A549 (cell line): ENCODE data around the gene CALCB. TPM values are rescaled to one million over a fixed set of nuclear protein-coding genes. Genes with fewer than 3 reads are reported as not detected.

Experiments used
- ATAC-seq, 2 experiments: fragments of 200-7000 bp in 1 of 2; fragments of >200 bp in 1 of 2; cut with Nextera tagmentation in 1 of 2; cut with Tn5 transposase in 1 of 2; 3 replicates each; pipeline versions ENCODE4 v1.8.0 to v1.9.1; 2018 to 2020; ENCODE audit warnings: mild to moderate bottlenecking in 1 of 2, moderate library complexity in 1 of 2
- CTCF ChIA-PET: fragments of 300-600 bp; sonication (Branson Sonifier 250); formaldehyde crosslinking; extraction: SDS; loops from one replicate; lab custom pipeline; 2021; ENCODE audit warnings: antibody characterized with exemption, inconsistent platforms; lab: Yijun Ruan, JAX
- POLR2A ChIA-PET: fragments of 350-600 bp; formaldehyde crosslinking; extraction: SDS; loops from one replicate; lab custom pipeline; 2021; ENCODE audit warnings: antibody characterized with exemption, inconsistent platforms; lab: Yijun Ruan, JAX
- DNase-seq, 2 experiments: peaks; one replicate each; pipeline versions ENCODE4 v3.0.0 to v3.0.0-alpha.2; 2011 to 2016; ENCODE audit warnings: low read depth in 1 of 2, low spot score in 1 of 2
- FAIRE-seq: peaks from 2 replicates; lab custom pipeline; 2011; peaks lifted over from hg19 to GRCh38; lab: Jason Lieb, UNC
- H3K27ac ChIP-seq, 2 experiments: fragments of >200 bp; sonication (Bioruptor Twin); formaldehyde crosslinking; 3 replicates each; pipeline ENCODE4 v1.5.1; 2016 to 2017
- H3K4me1 ChIP-seq: fragments of >200 bp; sonication (Bioruptor Twin); formaldehyde crosslinking; 3 replicates; pipeline ENCODE4 v1.6.1; 2016
- H3K4me2 ChIP-seq: fragments of >200 bp; sonication (Bioruptor Twin); formaldehyde crosslinking; 3 replicates; pipeline ENCODE4 v1.6.1; 2016
- H3K4me3 ChIP-seq: fragments of >200 bp; sonication (Bioruptor Twin); formaldehyde crosslinking; 3 replicates; pipeline ENCODE4 v1.5.1; 2016
- H3K9me3 ChIP-seq: fragments of >200 bp; sonication (Bioruptor Twin); formaldehyde crosslinking; 3 replicates; pipeline ENCODE4 v1.6.1; 2016
- ATOH8 ChIP-seq: fragments of 250-450 bp; sonication (Bioruptor Pico); IDR thresholded peaks from 2 replicates; pipeline ENCODE4 v1.5.0; 2020; ENCODE audit warnings: low read depth, mild to moderate bottlenecking, moderate library complexity
- BHLHE40 ChIP-seq: IDR thresholded peaks from 2 replicates; pipeline ENCODE4 v1.6.1; 2012; ENCODE audit warnings: low read depth, low read length, inconsistent platforms
- CBX8 ChIP-seq: fragments of 200-600 bp; sonication (generic); IDR thresholded peaks from 2 replicates; pipeline ENCODE4 v1.6.1; 2016
- CEBPB ChIP-seq, 2 experiments: fragments of >200 bp in 1 of 2; sonication (Bioruptor Twin) in 1 of 2; formaldehyde crosslinking in 1 of 2; IDR thresholded peaks; 2 replicates each; pipeline ENCODE4 v1.6.1; 2012 to 2016
- CHD2 ChIP-seq: fragments of 150-350 bp; IDR thresholded peaks from 2 replicates; pipeline ENCODE4 v1.6.1; 2014; ENCODE audit warnings: low read length; ENCODE audit not compliant: partially characterized antibody
- CTCF ChIP-seq: fragments of >200 bp; sonication (Bioruptor Twin); formaldehyde crosslinking; IDR thresholded peaks from 3 replicates; pipeline ENCODE4 v1.5.1; 2016
- ELK1 ChIP-seq: fragments of 150-350 bp; IDR thresholded peaks from 2 replicates; pipeline ENCODE4 v1.6.1; 2014; ENCODE audit warnings: low read depth, mild to moderate bottlenecking, low read length
- FOSB ChIP-seq: fragments of 250-450 bp; sonication (Bioruptor Pico); IDR thresholded peaks from 2 replicates; pipeline ENCODE4 v1.5.0; 2020; ENCODE audit warnings: mild to moderate bottlenecking, moderate library complexity
- FOSL2 ChIP-seq, 2 experiments: fragments of 450-650 bp in 1 of 2; fragments of >200 bp in 1 of 2; sonication (Bioruptor Twin) in 1 of 2; formaldehyde crosslinking; IDR thresholded peaks; 2 replicates each; pipeline versions ENCODE4 v1.5.0 to v1.6.1; 2016 to 2020; ENCODE audit warnings: mild to moderate bottlenecking in 1 of 2, moderate library complexity in 1 of 2
- HDAC2 ChIP-seq: fragments of 200-600 bp; sonication (generic); IDR thresholded peaks from 2 replicates; pipeline ENCODE4 v1.6.1; 2016
- HOXB13 ChIP-seq: fragments of 250-450 bp; sonication (Bioruptor Pico); IDR thresholded peaks from 2 replicates; pipeline ENCODE4 v1.5.0; 2020; ENCODE audit warnings: low read depth, mild to moderate bottlenecking, moderate library complexity
- JUN ChIP-seq, 2 experiments: fragments of >200 bp; sonication (Bioruptor Twin); formaldehyde crosslinking; IDR thresholded peaks; 2 replicates in 1 of 2; 3 replicates in 1 of 2; pipeline ENCODE4 v1.6.1; 2016 to 2017
- JUNB ChIP-seq: fragments of >200 bp; sonication (Bioruptor Twin); formaldehyde crosslinking; IDR thresholded peaks from 2 replicates; pipeline ENCODE4 v1.6.1; 2016
- MAZ ChIP-seq: fragments of 150-350 bp; IDR thresholded peaks from 2 replicates; pipeline ENCODE4 v1.6.1; 2014; ENCODE audit warnings: antibody characterized with exemption, low read depth, low read length, borderline replicate concordance
- POLR2A ChIP-seq: IDR thresholded peaks from 2 replicates; pipeline ENCODE4 v1.6.1; 2012; ENCODE audit warnings: mild to moderate bottlenecking, low read length
- RARB ChIP-seq: fragments of 250-450 bp; sonication (Bioruptor Pico); IDR thresholded peaks from 2 replicates; pipeline ENCODE4 v1.8.0; 2021; ENCODE audit warnings: mild to moderate bottlenecking, moderate library complexity
- RCOR1 ChIP-seq: fragments of 150-350 bp; IDR thresholded peaks from 2 replicates; pipeline ENCODE4 v1.6.1; 2014; ENCODE audit warnings: antibody characterized with exemption, low read length, low read depth
- TFCP2L1 ChIP-seq: fragments of 250-450 bp; sonication (Bioruptor Pico); IDR thresholded peaks from 2 replicates; pipeline ENCODE4 v1.5.0; 2021; ENCODE audit warnings: mild to moderate bottlenecking
- USF2 ChIP-seq: fragments of 450-650 bp; IDR thresholded peaks from 2 replicates; pipeline ENCODE4 v1.6.1; 2014; ENCODE audit warnings: antibody characterized with exemption
- WGBS: methylation state at CpG from one replicate; pipeline ENCODE4 v1.1.6; 2017; ENCODE audit errors: missing lambda C conversion rate; 5-methylcytosine and 5-hydroxymethylcytosine counted together
- polyA plus RNA-seq, 4 experiments: library from polyadenylated mRNA; depleted of rRNA in 3 of 4; stranded (reverse); fragments of >200 nt; fragmentation: RNase III in 1 of 4; extraction: RNeasy Plus Mini Kit Qiagen cat#74134 plus additional on column Dnase treatment in 1 of 4; gene quantifications; 2 replicates in 3 of 4; 3 replicates in 1 of 4; pipeline ENCODE4 v1.2.3, GENCODE V29; 2011 to 2017

The CALCB gene
- polyA plus RNA-seq, 2 of the 4 experiments (the other 2 are of a cell fraction), result 0.39 TPM; not detected in 1

DNA sequence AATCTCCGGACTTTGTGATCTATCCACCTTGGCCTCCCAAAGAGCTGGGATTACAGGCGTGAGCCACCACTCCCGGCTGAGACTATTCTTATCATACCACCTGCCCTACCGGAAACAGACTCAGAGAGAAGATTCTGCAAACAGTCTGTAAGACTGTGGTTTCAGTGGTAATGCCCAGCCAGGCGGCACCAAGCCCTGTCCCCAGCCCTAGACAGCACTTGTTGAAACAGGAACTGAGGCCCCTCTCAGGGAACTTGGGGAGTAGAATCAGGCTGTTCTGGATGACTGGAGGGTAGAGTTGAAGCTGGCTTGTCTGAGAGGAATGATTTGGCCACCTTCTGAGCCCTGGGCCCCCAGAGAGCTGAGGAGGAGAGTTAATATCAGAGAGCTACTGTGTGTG is 40.0 kb downstream of the CALCB start:
- FAIRE-seq, result no peak
- 83% methylated on average over 4 of the region's 5 CpGs for WGBS
- DNase-seq, result no peak
- Histone ChIP-seq H3K4me3 (no peak overlapping the region), H3K4me2 (no peak overlapping the region), H3K4me1 (no peaks in the 10 kb centered on the region), H3K27ac (no peak overlapping the region), H3K9me3 (no peaks in the 10 kb centered on the region)
- ChIA-PET POLR2A (no interaction called here), CTCF (interaction anchor here (4.6 kb wide), 1 partner anchor 13 kb away, joined by 21 read pairs; no protein-coding TSS in a partner anchor)
- no peak for ATAC-seq
- no peak for TF ChIP-seq MAZ
- TF ChIP-seq CBX8, result no peak
- no peak for TF ChIP-seq RCOR1
- TF ChIP-seq USF2, result no peak
- no peak for TF ChIP-seq FOSL2 (IDR thresholded peaks at IDR 0.05)
- TF ChIP-seq FOSL2 (CRISPR knock-in tag; IDR thresholded peaks at IDR 0.05), result no peak
- no peak for TF ChIP-seq ELK1
- no peak for TF ChIP-seq CEBPB (IDR thresholded peaks at IDR 0.05)
- no peak for TF ChIP-seq RARB (CRISPR knock-in tag)
- no peak for TF ChIP-seq FOSB
- TF ChIP-seq HDAC2, result no peak
- no peak for TF ChIP-seq JUN (IDR thresholded peaks at IDR 0.05)
- no peak for TF ChIP-seq CTCF
- no peak for TF ChIP-seq JUNB
- TF ChIP-seq ATOH8 (CRISPR knock-in tag), result no peak

DNA sequence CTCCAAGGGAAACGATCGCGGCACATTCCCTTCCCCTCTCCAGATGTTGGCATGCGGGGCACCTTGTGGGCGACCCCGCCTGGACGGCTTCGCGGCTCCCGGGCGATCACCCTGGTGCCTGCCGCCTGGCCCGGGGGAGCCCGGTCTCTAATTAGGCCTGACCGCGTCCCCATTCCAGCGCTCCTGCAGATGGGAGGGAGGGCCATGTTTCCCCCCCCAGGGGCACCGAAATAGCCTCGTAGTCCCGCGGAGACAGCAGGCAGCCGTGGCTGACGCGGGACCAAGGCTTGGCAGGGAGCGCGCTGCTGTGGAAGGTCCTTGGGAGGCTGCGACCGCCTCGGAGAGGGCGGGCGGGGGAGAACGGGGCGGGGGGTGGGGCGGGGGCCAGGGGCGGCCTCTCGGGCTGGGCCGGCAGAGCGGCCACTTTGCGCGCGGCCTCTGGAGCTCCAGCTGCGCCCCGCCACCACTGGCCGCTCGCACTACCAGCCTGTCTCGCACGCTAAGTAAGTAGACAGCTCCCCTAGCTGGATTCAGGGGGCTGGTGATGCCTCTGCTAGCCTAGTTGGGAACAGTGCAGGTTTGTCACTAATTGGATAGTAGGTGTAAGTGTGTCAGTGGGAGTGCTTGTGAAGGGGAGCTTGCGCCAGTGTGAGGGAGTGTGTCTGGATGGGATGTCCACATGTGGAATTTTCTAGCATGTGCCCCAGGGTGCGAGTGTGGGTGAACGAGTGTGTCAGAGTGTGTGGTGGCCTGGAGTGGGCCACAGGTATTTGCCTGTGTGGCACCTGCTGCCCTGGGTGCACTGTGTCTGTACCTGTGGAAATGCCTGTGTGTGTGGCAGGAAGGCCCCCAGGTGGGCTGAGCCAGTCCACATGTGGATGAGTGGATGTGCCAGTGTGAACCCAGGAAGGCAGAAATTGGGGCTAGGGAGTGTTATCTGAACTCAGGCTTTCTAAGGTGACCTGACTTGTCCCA is 41.4 kb downstream of the CALCB start, which contains the start of gene INSC:
Gene INSC, plus strand, starts transcription at position 423 of the 975 bp plus-strand sequence. CDS start 34,252 bp downstream, outside the sequence.
- peak in 1 of 2 experiments; percentile 47; a peak in 2 of 6 replicates for ATAC-seq
- H3K4me2 ChIP-seq, result peak within 1 kb of the TSS; percentile 25; the same call in 1 of the 3 replicates
- WGBS, result 43% methylated on average over 19 of the region's 50 CpGs

More for the DNA sequence above, 41.4 kb downstream of the CALCB start, which contains the start of gene INSC:
- DNase-seq (no peak), FAIRE-seq (no peak)
- ChIA-PET POLR2A (no interaction called here), CTCF (interaction anchor here (0.6 to 1.5 kb wide), 3 partner anchors 14 to 1639 kb away, joined by 3 to 4 read pairs (median 3); no protein-coding TSS in a partner anchor)
- TF ChIP-seq CHD2 (no peak), BHLHE40 (no peak), POLR2A (no peak), ELK1 (no peak), HOXB13 (CRISPR knock-in tag) (no peak), TFCP2L1 (CRISPR knock-in tag) (no peak)
- Histone ChIP-seq H3K4me1 (no peaks in the 10 kb centered on the region), H3K4me3 (no peak within 1 kb of the TSS), H3K27ac (no peak within 1 kb of the TSS), H3K9me3 (no peaks in the 10 kb centered on the region)
